ENCODE results near the gene ZNF548. TPM values are rescaled to one million over a fixed set of nuclear protein-coding genes. Genes with fewer than 3 reads are reported as not detected.

ZNF548 gene
- total and polyA plus RNA-seq, 2 experiments from 2014 or later: 1.9 to 9.8 TPM

GRCh38 chr19:57382806-57383488 lies 6.7 kb upstream of the ZNF548 start:
- DNase-seq (ENCODE audit: low spot score): no peak
- H3K9me2 ChIP-seq (ENCODE audit: insufficient read depth): no peaks in the 10 kb centered on the region
- Mint-ChIP-seq H3K4me1 (no peaks in the 10 kb centered on the region), H3K27ac (no peak overlapping the region), H3K27me3 (ENCODE audit: insufficient read depth, low read depth, poor library complexity) (peaks cover 2% of the 10 kb centered on the region), H3K36me3 (ENCODE audit: low read depth) (peaks cover 17% of the 10 kb centered on the region), H3K9me3 (peaks cover 9% of the 10 kb centered on the region; the same call in 2 of the 3 replicates), H3K4me3 (no peak overlapping the region)
- no peaks in the 10 kb centered on the region for H3K79me2 ChIP-seq (replicated peaks; ENCODE audit: insufficient read depth)
- TF ChIP-seq EZH2 (IDR thresholded peaks at IDR 0.05; ENCODE audit: low read depth, unreplicated experiment): no peak
- no peak for TF ChIP-seq POLR2AphosphoS5 (IDR thresholded peaks at IDR 0.05; ENCODE audit: low read depth)
- no peak for TF ChIP-seq NANOG (IDR thresholded peaks at IDR 0.05; ENCODE audit: borderline replicate concordance)
- no peak for TF ChIP-seq JUNB (IDR thresholded peaks at IDR 0.05; ENCODE audit: unreplicated experiment)
- no peak for TF ChIP-seq ZNF462 (CRISPR knock-in tag; IDR thresholded peaks at IDR 0.05)
- no peak for TF ChIP-seq CTCF (conservative IDR thresholded peaks at IDR 0.05; ENCODE audit: low read depth in 2 of 2)
- TF ChIP-seq EZH2phosphoT487 (IDR thresholded peaks at IDR 0.05; ENCODE audit: unreplicated experiment): no peak
- TF ChIP-seq REST (IDR thresholded peaks at IDR 0.05; ENCODE audit: unreplicated experiment): no peak
- no peak for TF ChIP-seq ZNF331 (CRISPR knock-in tag; IDR thresholded peaks at IDR 0.05; ENCODE audit: low read depth)
- TF ChIP-seq CREB1 (CRISPR knock-in tag; IDR thresholded peaks at IDR 0.05; ENCODE audit: low read depth): no peak
- no peak for TF ChIP-seq ETS1 (IDR thresholded peaks at IDR 0.05)
- no peaks in the 10 kb centered on the region for H4K20me1 ChIP-seq (replicated peaks; ENCODE audit: insufficient read depth)
- peaks cover 5% of the 10 kb centered on the region; the same call in 1 of the 2 replicates for H3K27me3 ChIP-seq (ENCODE audit: insufficient read depth)
- H3K27ac ChIP-seq (ENCODE audit: low read depth): no peak overlapping the region
- no peaks in the 10 kb centered on the region for H3K4me1 ChIP-seq (ENCODE audit: insufficient read depth)
- no peak for ATAC-seq
- no peaks in the 10 kb centered on the region for H3K36me3 ChIP-seq (ENCODE audit: insufficient read depth)
- no peak overlapping the region for H2AFZ ChIP-seq
- no peak overlapping the region for H3K4me2 ChIP-seq
- H3K4me3 ChIP-seq: no peak overlapping the region
- no peaks in the 10 kb centered on the region for H3F3A ChIP-seq (replicated peaks; ENCODE audit: low read depth)

All from GM23338 (cell line).